Smooth muscle cell (in vitro differentiated cells): ENCODE results near the gene CCN5. TPM values are rescaled to one million over a fixed set of nuclear protein-coding genes. Genes with fewer than 3 reads are reported as not detected.

Experiments
- DNase-seq: peaks from one replicate; lab custom pipeline; 2025; ENCODE audit not compliant: unreplicated experiment; lab: John Stamatoyannopoulos, UW
- H2AFZ ChIP-seq: fragments of 200-600 bp; sonication (generic); 2 replicates; pipeline ENCODE4 v1.6.0; 2016; ENCODE audit warnings: antibody characterized with exemption, low read depth, mild to moderate bottlenecking
- H3F3A ChIP-seq: fragments of 200-600 bp; sonication (generic); 2 replicates; pipeline ENCODE4 v1.6.0; 2017; ENCODE audit warnings: antibody characterized with exemption, low read depth
- H3K27ac ChIP-seq: fragments of 200-600 bp; sonication (generic); 2 replicates; pipeline ENCODE4 v1.5.1; 2016; ENCODE audit warnings: low read depth, mild to moderate bottlenecking
- H3K27me3 ChIP-seq: fragments of 200-600 bp; sonication (generic); 2 replicates; pipeline ENCODE4 v1.6.1; 2016; ENCODE audit warnings: low read depth, mild to moderate bottlenecking
- H3K36me3 ChIP-seq: fragments of 200-600 bp; sonication (generic); 2 replicates; pipeline ENCODE4 v1.5.1; 2016; ENCODE audit warnings: low read depth
- H3K4me1 ChIP-seq: fragments of 200-600 bp; sonication (generic); 2 replicates; pipeline ENCODE4 v1.5.1; 2016; ENCODE audit warnings: low read depth
- H3K4me2 ChIP-seq: fragments of 200-600 bp; sonication (generic); 2 replicates; pipeline ENCODE4 v1.6.0; 2016; ENCODE audit warnings: mild to moderate bottlenecking
- H3K4me3 ChIP-seq: fragments of 200-600 bp; sonication (generic); 2 replicates; pipeline ENCODE4 v1.5.1; 2016; ENCODE audit warnings: mild to moderate bottlenecking
- H3K79me2 ChIP-seq: fragments of 200-600 bp; sonication (generic); 2 replicates; pipeline ENCODE4 v1.6.0; 2016; ENCODE audit warnings: low read depth, mild to moderate bottlenecking
- H3K9ac ChIP-seq: fragments of 200-600 bp; sonication (generic); 2 replicates; pipeline ENCODE4 v1.6.0; 2016; ENCODE audit warnings: low read depth
- H3K9me3 ChIP-seq: fragments of 200-600 bp; sonication (generic); replicated peaks from 2 replicates; pipeline ENCODE4 v1.5.1; 2016; ENCODE audit warnings: low read depth
- H4K20me1 ChIP-seq: fragments of 200-600 bp; sonication (generic); 2 replicates; pipeline ENCODE4 v1.6.0; 2016; ENCODE audit warnings: low read depth
- CTCF ChIP-seq: fragments of 200-600 bp; sonication (generic); IDR thresholded peaks from 2 replicates; pipeline ENCODE4 v1.5.1; 2017; ENCODE audit warnings: borderline replicate concordance, mild to moderate bottlenecking, antibody characterized with exemption; ENCODE audit not compliant: insufficient read depth, poor library complexity, severe bottlenecking
- WGBS: methylation state at CpG from one replicate; pipeline ENCODE4 v1.1.7; 2016; ENCODE audit warnings: low lambda C conversion rate; 5-methylcytosine and 5-hydroxymethylcytosine counted together
- polyA plus RNA-seq: library from polyadenylated mRNA; unstranded; fragments of >200 nt; fragmentation: Nextera tagmentation; extraction: Ambion mirVana; gene quantifications from 2 replicates; pipeline ENCODE4 v1.2.1, GENCODE V29; 2016
- total RNA-seq: library from RNA; depleted of rRNA; stranded (reverse); fragments of >200 nt; gene quantifications from 2 replicates; pipeline ENCODE4 v1.2.3, GENCODE V29; 2014

CCN5 gene
- total and polyA plus RNA-seq, 2 experiments from 2014 or later: not detected

- Histone ChIP-seq H2AFZ (no peak overlapping the region), H3K4me3 (no peak overlapping the region), H3K36me3 (no peaks in the 10 kb centered on the region), H3K9ac (no peak overlapping the region), H3F3A (no peaks in the 10 kb centered on the region), H3K9me3 (no peaks in the 10 kb centered on the region), H4K20me1 (no peaks in the 10 kb centered on the region), H3K4me1 (no peaks in the 10 kb centered on the region), H3K79me2 (no peaks in the 10 kb centered on the region), H3K4me2 (no peak overlapping the region), H3K27ac (no peak overlapping the region), H3K27me3 (no peaks in the 10 kb centered on the region)
- no peak for TF ChIP-seq CTCF
- WGBS: 85% methylated on average over 10 of the region's 10 CpGs
- DNase-seq: no peak
These were observed 58.1 kb downstream of the CCN5 start for GRCh38 chr20:44773070-44773829.

- DNase-seq: no peak
- Histone ChIP-seq H3K36me3 (no peaks in the 10 kb centered on the region), H3K4me2 (no peak overlapping the region), H3F3A (no peaks in the 10 kb centered on the region), H3K4me1 (no peaks in the 10 kb centered on the region), H3K27ac (no peak overlapping the region), H4K20me1 (no peaks in the 10 kb centered on the region), H3K9me3 (no peaks in the 10 kb centered on the region), H3K27me3 (no peaks in the 10 kb centered on the region), H3K9ac (no peak overlapping the region), H3K79me2 (no peaks in the 10 kb centered on the region), H3K4me3 (no peak overlapping the region), H2AFZ (no peak overlapping the region)
- WGBS: 23% methylated on average over 7 of the region's 7 CpGs
- no peak for TF ChIP-seq CTCF
These were observed 61.8 kb downstream of the CCN5 start for GRCh38 chr20:44776980-44777379.

Other genes with a start within 250 kb of the CCN5 start
- gene TTPAL, start 239.5 kb upstream of the CCN5 start, total RNA-seq: 5.6 and 9.2 TPM in 2 replicates
- gene TTPAL, start 239.5 kb upstream of the CCN5 start, polyA plus RNA-seq: 5.8 and 10.9 TPM in 2 replicates
- 84.9 and 96.0 TPM in 2 replicates for gene SERINC3, start 193.3 kb upstream of the CCN5 start, total RNA-seq
- gene SERINC3, start 193.3 kb upstream of the CCN5 start, polyA plus RNA-seq: 99.5 and 106 TPM in 2 replicates
- 81.4 and 86.1 TPM in 2 replicates for gene PKIG, start 132.8 kb upstream of the CCN5 start, total RNA-seq
- gene PKIG, start 132.8 kb upstream of the CCN5 start, polyA plus RNA-seq: 67.5 and 68.9 TPM in 2 replicates
- gene ADA, start 63.7 kb upstream of the CCN5 start, total RNA-seq: 25.1 and 28.4 TPM in 2 replicates
- gene ADA, start 63.7 kb upstream of the CCN5 start, polyA plus RNA-seq: 32.5 and 35.2 TPM in 2 replicates
- 0.54 TPM in 1 of 2 replicates, not detected in the other for gene KCNK15, start 30.5 kb downstream of the CCN5 start, total RNA-seq
- gene KCNK15, start 30.5 kb downstream of the CCN5 start, polyA plus RNA-seq: 0.06 and 0.24 TPM in 2 replicates
- not detected in 2 replicates for gene RIMS4, start 95.2 kb downstream of the CCN5 start, total RNA-seq
- not detected in 2 replicates for gene RIMS4, start 95.2 kb downstream of the CCN5 start, polyA plus RNA-seq
- 99.6 and 99.8 TPM in 2 replicates for gene YWHAB, start 170.3 kb downstream of the CCN5 start, total RNA-seq
- 226 and 246 TPM in 2 replicates for gene YWHAB, start 170.3 kb downstream of the CCN5 start, polyA plus RNA-seq
- 12.0 and 12.3 TPM in 2 replicates for gene PABPC1L, start 194.7 kb downstream of the CCN5 start, total RNA-seq
- gene PABPC1L, start 194.7 kb downstream of the CCN5 start, polyA plus RNA-seq: 8.8 and 8.9 TPM in 2 replicates
- 24.4 and 34.9 TPM in 2 replicates for gene TOMM34, start 245.0 kb downstream of the CCN5 start, total RNA-seq
- gene TOMM34, start 245.0 kb downstream of the CCN5 start, polyA plus RNA-seq: 27.2 and 50.0 TPM in 2 replicates